GM13977 (cell line): ENCODE results near the gene URB1.

Experiments
- DNase-seq: peaks from one replicate; pipeline ENCODE4 v3.0.0; 2012; ENCODE audit warnings: low spot score
- in situ Hi-C: fragments of 300-500 bp; cut with MboI; formaldehyde crosslinking; loops from one replicate; pipeline ENCODE4 v1.12.0; 2022; ENCODE audit warnings: low sequenced_read_pairs, low pct_unique_long_range_greater_than_20kb, mixed read lengths, inconsistent platforms; ENCODE audit not compliant: unreplicated experiment
- TF ChIP-seq, protein P1 (sequence below): IDR thresholded peaks from 2 replicates; pipeline ENCODE4 v1.5.1; 2012; ENCODE audit warnings: mild to moderate bottlenecking, control low read depth; ENCODE audit not compliant: insufficient read depth; ENCODE audit errors: extremely low read depth, missing control alignments

URB1 gene

GRCh38 chr21:32301596-32301995 is 91.2 kb downstream of the URB1 start:
- in situ Hi-C loops = no loop called here
- no peak for DNase-seq
- TF ChIP-seq, protein P1, sequence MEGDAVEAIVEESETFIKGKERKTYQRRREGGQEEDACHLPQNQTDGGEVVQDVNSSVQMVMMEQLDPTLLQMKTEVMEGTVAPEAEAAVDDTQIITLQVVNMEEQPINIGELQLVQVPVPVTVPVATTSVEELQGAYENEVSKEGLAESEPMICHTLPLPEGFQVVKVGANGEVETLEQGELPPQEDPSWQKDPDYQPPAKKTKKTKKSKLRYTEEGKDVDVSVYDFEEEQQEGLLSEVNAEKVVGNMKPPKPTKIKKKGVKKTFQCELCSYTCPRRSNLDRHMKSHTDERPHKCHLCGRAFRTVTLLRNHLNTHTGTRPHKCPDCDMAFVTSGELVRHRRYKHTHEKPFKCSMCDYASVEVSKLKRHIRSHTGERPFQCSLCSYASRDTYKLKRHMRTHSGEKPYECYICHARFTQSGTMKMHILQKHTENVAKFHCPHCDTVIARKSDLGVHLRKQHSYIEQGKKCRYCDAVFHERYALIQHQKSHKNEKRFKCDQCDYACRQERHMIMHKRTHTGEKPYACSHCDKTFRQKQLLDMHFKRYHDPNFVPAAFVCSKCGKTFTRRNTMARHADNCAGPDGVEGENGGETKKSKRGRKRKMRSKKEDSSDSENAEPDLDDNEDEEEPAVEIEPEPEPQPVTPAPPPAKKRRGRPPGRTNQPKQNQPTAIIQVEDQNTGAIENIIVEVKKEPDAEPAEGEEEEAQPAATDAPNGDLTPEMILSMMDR = no peak

DNA sequence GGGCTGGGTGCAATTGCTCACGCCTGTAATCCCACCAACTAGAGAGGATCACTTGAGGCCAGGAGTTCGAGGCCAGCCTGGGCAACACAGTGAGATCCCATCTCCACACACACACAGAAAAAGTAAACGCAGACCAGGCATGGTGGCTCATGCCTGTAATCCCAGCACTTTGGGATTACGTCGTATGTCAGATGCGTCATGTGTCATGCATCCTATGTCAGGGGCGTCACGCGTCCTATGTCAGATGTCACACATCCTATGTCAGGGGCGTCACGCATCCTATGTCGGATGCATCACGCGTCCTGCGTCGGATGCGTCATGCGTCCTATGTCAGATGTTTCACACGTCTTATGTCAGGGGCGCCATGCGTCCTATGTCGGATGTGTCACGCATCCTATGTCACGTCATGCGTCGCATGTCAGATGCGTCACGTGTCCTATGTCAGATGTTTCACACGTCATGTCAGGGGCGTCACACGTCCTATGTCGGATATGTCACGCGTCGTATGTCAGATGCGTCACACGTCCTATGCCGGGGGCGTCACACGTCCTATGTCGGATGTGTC is 92.6 kb downstream of the URB1 start:
- in situ Hi-C loops = no loop called here
- no peak for DNase-seq
- TF ChIP-seq, protein P1 = no peak

GRCh38 chr21:32299695-32300094 is 93.1 kb downstream of the URB1 start:
- TF ChIP-seq, protein P1 = no peak
- in situ Hi-C loops = no loop called here
- DNase-seq = no peak

- TF ChIP-seq, protein P1 = no peak
- in situ Hi-C loops = no loop called here
- DNase-seq = no peak
Measured at GRCh38 chr21:32298658-32299081, 94.1 kb downstream of the URB1 start, which contains the start of gene MRAP. Gene MRAP (plus strand): TSS chr21:32298855. CDS start chr21:32298972, 117 bp downstream.

- TF ChIP-seq, protein P1 = no peak
- in situ Hi-C loops = no loop called here
- no peak for DNase-seq
Measured at GRCh38 chr21:32298148-32298559, 94.7 kb downstream of the URB1 start.

GRCh38 chr21:32297449-32297848 is 95.4 kb downstream of the URB1 start:
- no peak for DNase-seq
- in situ Hi-C loops = no loop called here
- TF ChIP-seq, protein P1 = no peak
